MM.1S (cell line): Measurements from ENCODE around the gene ZNF628.

Experiments used
- EZH2 ChIP-seq: fragments of 300-600 bp; sonication (generic); optimal IDR thresholded peaks from 2 replicates; pipeline ENCODE3; 2017; ENCODE audit warnings: low read depth, mild to moderate bottlenecking, antibody characterized with exemption, low read length, mixed read lengths
- TF ChIP-seq, protein P1 (sequence below): fragments of 300-600 bp; sonication (generic); IDR thresholded peaks from 2 replicates; pipeline ENCODE4 v1.5.1; 2016; ENCODE audit warnings: antibody characterized with exemption, low read length, mixed read lengths

DNA sequence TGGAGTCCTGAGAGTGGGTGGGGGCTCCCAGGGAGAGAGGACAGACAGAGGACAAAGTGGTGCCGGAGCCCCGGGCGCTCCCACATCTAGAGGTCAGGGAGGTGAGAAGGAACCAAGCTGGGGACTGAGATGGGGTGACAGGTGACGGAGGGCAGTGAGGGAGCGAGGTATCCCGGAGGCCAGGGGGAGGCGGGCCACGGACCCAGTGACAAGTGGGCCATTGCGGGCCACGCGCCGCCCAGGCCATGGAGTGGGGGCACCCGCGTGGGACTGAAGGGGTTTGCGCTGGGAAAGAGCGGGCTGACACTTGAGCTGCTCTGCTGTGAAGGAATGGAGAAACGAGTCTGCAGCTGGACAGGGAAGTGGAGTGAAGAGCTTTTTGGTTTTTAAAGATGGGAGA, 2.6 kb downstream of the ZNF628 start:
- TF ChIP-seq, protein P1, sequence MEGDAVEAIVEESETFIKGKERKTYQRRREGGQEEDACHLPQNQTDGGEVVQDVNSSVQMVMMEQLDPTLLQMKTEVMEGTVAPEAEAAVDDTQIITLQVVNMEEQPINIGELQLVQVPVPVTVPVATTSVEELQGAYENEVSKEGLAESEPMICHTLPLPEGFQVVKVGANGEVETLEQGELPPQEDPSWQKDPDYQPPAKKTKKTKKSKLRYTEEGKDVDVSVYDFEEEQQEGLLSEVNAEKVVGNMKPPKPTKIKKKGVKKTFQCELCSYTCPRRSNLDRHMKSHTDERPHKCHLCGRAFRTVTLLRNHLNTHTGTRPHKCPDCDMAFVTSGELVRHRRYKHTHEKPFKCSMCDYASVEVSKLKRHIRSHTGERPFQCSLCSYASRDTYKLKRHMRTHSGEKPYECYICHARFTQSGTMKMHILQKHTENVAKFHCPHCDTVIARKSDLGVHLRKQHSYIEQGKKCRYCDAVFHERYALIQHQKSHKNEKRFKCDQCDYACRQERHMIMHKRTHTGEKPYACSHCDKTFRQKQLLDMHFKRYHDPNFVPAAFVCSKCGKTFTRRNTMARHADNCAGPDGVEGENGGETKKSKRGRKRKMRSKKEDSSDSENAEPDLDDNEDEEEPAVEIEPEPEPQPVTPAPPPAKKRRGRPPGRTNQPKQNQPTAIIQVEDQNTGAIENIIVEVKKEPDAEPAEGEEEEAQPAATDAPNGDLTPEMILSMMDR: no peak
- no peak for TF ChIP-seq EZH2
